H1 (cell line): ENCODE results near the gene ITGB2. TPM values are rescaled to one million over a fixed set of nuclear protein-coding genes. Genes with fewer than 3 reads are reported as not detected.

Source experiments
- ASH2L ChIP-seq: fragments of 200-600, 300-600 bp; sonication (generic); IDR thresholded peaks from one replicate; pipeline ENCODE4 v1.7.1; 2017; ENCODE audit warnings: low read length
- ATF3 ChIP-seq: IDR thresholded peaks from 2 replicates; pipeline ENCODE4 v1.6.1; 2011; ENCODE audit warnings: low read depth, mild to moderate bottlenecking, low read length; ENCODE audit not compliant: insufficient read depth
- CBX5 ChIP-seq: fragments of 300-800, 300-1000 bp; sonication (generic); IDR thresholded peaks from 2 replicates; pipeline ENCODE4 v1.7.1; 2016; ENCODE audit warnings: antibody characterized with exemption, low read length, low read depth
- CBX8 ChIP-seq: fragments of 300-800, 300-1000 bp; sonication (generic); IDR thresholded peaks from 2 replicates; pipeline ENCODE4 v1.7.1; 2016; ENCODE audit warnings: low read depth, low read length, borderline replicate concordance
- CREB1 ChIP-seq: IDR thresholded peaks from 2 replicates; pipeline ENCODE4 v1.6.1; 2012; ENCODE audit warnings: inconsistent platforms
- EGR1 ChIP-seq: IDR thresholded peaks from 2 replicates; pipeline ENCODE4 v1.6.1; 2011; ENCODE audit warnings: low read depth, low read length, borderline replicate concordance
- EZH2 ChIP-seq: fragments of 200-600 bp; sonication (generic); IDR thresholded peaks from 2 replicates; pipeline ENCODE4 v1.7.1; 2012; ENCODE audit warnings: low read depth, mild to moderate bottlenecking, moderate library complexity, low read length, inconsistent platforms; ENCODE audit not compliant: severe bottlenecking
- FOSL1 ChIP-seq: IDR thresholded peaks from 2 replicates; pipeline ENCODE4 v1.6.1; 2011; ENCODE audit warnings: mild to moderate bottlenecking, low read depth, low read length, moderate library complexity; ENCODE audit not compliant: insufficient read depth
- GABPA ChIP-seq: IDR thresholded peaks from 2 replicates; pipeline ENCODE4 v1.6.1; 2011; ENCODE audit warnings: mild to moderate bottlenecking, low read length, moderate library complexity, borderline replicate concordance; ENCODE audit not compliant: insufficient read depth
- JUN ChIP-seq: IDR thresholded peaks from 2 replicates; pipeline ENCODE4 v1.6.1; 2011; ENCODE audit warnings: low read depth, mild to moderate bottlenecking, improper control_type of control experiment, low read length
- KDM4A ChIP-seq: IDR thresholded peaks from one replicate; pipeline ENCODE4 v1.7.1; 2012; ENCODE audit warnings: low read depth, mild to moderate bottlenecking, moderate library complexity, low read length, inconsistent platforms; ENCODE audit not compliant: severe bottlenecking
- KDM5A ChIP-seq: fragments of 200-600 bp; IDR thresholded peaks from 2 replicates; pipeline ENCODE4 v1.7.1; 2012; ENCODE audit warnings: mild to moderate bottlenecking, low read length, inconsistent platforms, mixed read lengths
- NANOG ChIP-seq: IDR thresholded peaks from 2 replicates; pipeline ENCODE4 v1.6.1; 2011; ENCODE audit warnings: low read length, low read depth, mild to moderate bottlenecking, inconsistent platforms; ENCODE audit not compliant: insufficient read depth, poor library complexity, severe bottlenecking
- POLR2AphosphoS5 ChIP-seq: IDR thresholded peaks from 2 replicates; pipeline ENCODE4 v1.6.1; 2011; ENCODE audit warnings: low read depth, low read length
- RFX5 ChIP-seq: IDR thresholded peaks from 2 replicates; pipeline ENCODE4 v1.6.1; 2011; ENCODE audit warnings: low read depth, low read length, improper control_type of control experiment, borderline replicate concordance
- RNF2 ChIP-seq: fragments of 200-900, 300-1000 bp; sonication (generic); IDR thresholded peaks from 2 replicates; pipeline ENCODE4 v1.7.1; 2016; ENCODE audit warnings: borderline replicate concordance, low read depth, mild to moderate bottlenecking, antibody characterized with exemption, low read length; ENCODE audit not compliant: poor library complexity, severe bottlenecking; ENCODE audit errors: missing control alignments
- RXRA ChIP-seq: IDR thresholded peaks from 2 replicates; pipeline ENCODE4 v1.6.1; 2011; ENCODE audit warnings: low read depth, mild to moderate bottlenecking, low read length, moderate library complexity; ENCODE audit not compliant: insufficient read depth
- SIRT6 ChIP-seq: IDR thresholded peaks from one replicate; pipeline ENCODE4 v1.7.1; 2012; ENCODE audit warnings: low read length, inconsistent platforms
- SP1 ChIP-seq: IDR thresholded peaks from 2 replicates; pipeline ENCODE4 v1.6.1; 2011; ENCODE audit warnings: low read depth, low read length
- SRF ChIP-seq: IDR thresholded peaks from 2 replicates; pipeline ENCODE4 v1.6.1; 2011; ENCODE audit warnings: mild to moderate bottlenecking, low read depth, low read length, moderate library complexity
- TEAD4 ChIP-seq: IDR thresholded peaks from 2 replicates; pipeline ENCODE4 v1.6.1; 2012; ENCODE audit warnings: low read depth, low read length, inconsistent platforms, mixed read lengths
- YY1 ChIP-seq: IDR thresholded peaks from 2 replicates; pipeline ENCODE4 v1.6.1; 2011; ENCODE audit warnings: low read depth, mild to moderate bottlenecking, low read length
- polyA plus RNA-seq, 7 experiments: library from polyadenylated mRNA; depleted of rRNA in 3 of 7; stranded (reverse) in 5 of 7; unstranded in 2 of 7; fragments of >200 nt in 5 of 7; fragments of 200-250 nt in 2 of 7; gene quantifications; 1 replicate in 5 of 7; 2 replicates in 1 of 7; 4 replicates in 1 of 7; pipeline versions ENCODE4 v1.2.1 to v1.2.3, GENCODE V29; 2011 to 2013; ENCODE audit warnings: missing spikeins in 2 of 7, mixed read lengths in 2 of 7
- total RNA-seq: library from RNA; stranded (reverse); fragmentation: NEBNext Ultra II Directional; extraction: Animal tissue kit (Norgen Biotek cat#: 25700); gene quantifications from 2 replicates; pipeline ENCODE4 v1.2.1, GENCODE V29; 2021

Gene ITGB2
- total and polyA plus RNA-seq, 2 of the 8 experiments (the other 6 are each of a cell fraction or from before 2014, with no cell fraction given), result 0.24 to 0.63 TPM

GRCh38 chr21:44931501-44932407 is 11.1 kb upstream of the ITGB2 start (continued):
- TF ChIP-seq KDM5A (no peak), RFX5 (no peak), YY1 (no peak), CREB1 (no peak), EGR1 (no peak), JUN (no peak), TEAD4 (no peak), ATF3 (no peak), EZH2 (peak; percentile 92), NANOG (no peak), RNF2 (peak; percentile 34), CBX5 (no peak), FOSL1 (no peak), GABPA (no peak), ASH2L (no peak), RXRA (no peak), KDM4A (peak; percentile 50), POLR2AphosphoS5 (no peak), SP1 (no peak), SRF (no peak), SIRT6 (no peak), CBX8 (no peak)
